Activated CD8-positive, alpha-beta memory T cell treated with anti-CD3 and anti-CD28 coated beads, Interleukin-2, amount 50 U/mL, for 1 hour (primary cell): ENCODE data around the gene UGT1A7.

Source experiments
- DNase-seq: peaks from one replicate; pipeline ENCODE4 v3.0.0-alpha.2; 2020; ENCODE audit errors: extremely low read depth

Gene UGT1A7

GRCh38 chr2:233799087-233799665, 117.5 kb downstream of the UGT1A7 start:
- DNase-seq: no peak

- no peak for DNase-seq
Measured at GRCh38 chr2:233799716-233800115, 118.0 kb downstream of the UGT1A7 start.

- DNase-seq: no peak
Measured at GRCh38 chr2:233800208-233800607, 118.5 kb downstream of the UGT1A7 start.

- DNase-seq: no peak
Measured at GRCh38 chr2:233801357-233802131, 119.8 kb downstream of the UGT1A7 start.

GRCh38 chr2:233802132-233802815, 120.6 kb downstream of the UGT1A7 start:
- no peak for DNase-seq

- no peak for DNase-seq
Measured at GRCh38 chr2:233803292-233803911, 121.7 kb downstream of the UGT1A7 start.

- no peak for DNase-seq
Measured at GRCh38 chr2:233803994-233804393, 122.3 kb downstream of the UGT1A7 start.

- DNase-seq: no peak
Measured at GRCh38 chr2:233807215-233807865, 125.6 kb downstream of the UGT1A7 start.

- DNase-seq: no peak
Measured at GRCh38 chr2:233807966-233808935, 126.5 kb downstream of the UGT1A7 start.

GRCh38 chr2:233810385-233810784, 128.7 kb downstream of the UGT1A7 start:
- DNase-seq: no peak

- DNase-seq: no peak
Measured at GRCh38 chr2:233811087-233811486, 129.4 kb downstream of the UGT1A7 start.

GRCh38 chr2:233811732-233812131, 130.0 kb downstream of the UGT1A7 start:
- DNase-seq: no peak

- no peak for DNase-seq
Measured at GRCh38 chr2:233813236-233814055, 131.7 kb downstream of the UGT1A7 start.

- DNase-seq: no peak
Measured at GRCh38 chr2:233814056-233814835, 132.5 kb downstream of the UGT1A7 start.

GRCh38 chr2:233815861-233816260, 134.2 kb downstream of the UGT1A7 start:
- no peak for DNase-seq

- no peak for DNase-seq
Measured at GRCh38 chr2:233816334-233816733, 134.6 kb downstream of the UGT1A7 start.

GRCh38 chr2:233816771-233817170, 135.1 kb downstream of the UGT1A7 start:
- no peak for DNase-seq

GRCh38 chr2:233817361-233817911, 135.7 kb downstream of the UGT1A7 start:
- DNase-seq: no peak
